Muscle of arm (tissue), 12 donors: Measurements from ENCODE around the gene CACYBP. TPM values are rescaled to one million over a fixed set of nuclear protein-coding genes. Genes with fewer than 3 reads are reported as not detected.
A peak's percentile ranks its signal among the peaks of the same experiment; 100 is the strongest.
"Not testable (repeated sequence)": the region's sequence is repeated elsewhere in the genome, so short reads cannot be mapped to it uniquely, and the experiment has no call there.

Source experiments
- DNase-seq: peaks from one replicate; pipeline ENCODE4 v3.0.0-alpha.2; 2013
- polyA plus RNA-seq, 12 donors: library from polyadenylated mRNA; unstranded; fragments of 120-200 nt; gene quantifications; one replicate each; pipeline ENCODE4 v1.2.1, GENCODE V29; 2013; ENCODE audit not compliant: insufficient read length in 12 of 12

The CACYBP gene
- polyA plus RNA-seq, 12 donors, result 98.3 to 162 (median 104) TPM; not detected in 1

- DNase-seq, result peak; percentile 100
Observed at GRCh38 chr1:174999216-174999935, 371 bp upstream of the CACYBP start.

GRCh38 chr1:175000697-175001187 lies 995 bp downstream of the CACYBP start:
- DNase-seq, result no peak

GRCh38 chr1:175002910-175003517 lies 3.3 kb downstream of the CACYBP start:
- DNase-seq, result no peak

GRCh38 chr1:175003521-175003920 lies 3.8 kb downstream of the CACYBP start:
- DNase-seq, result no peak

GRCh38 chr1:175005085-175005783 lies 5.5 kb downstream of the CACYBP start:
- no peak for DNase-seq

GRCh38 chr1:175009532-175009931 lies 9.8 kb downstream of the CACYBP start:
- DNase-seq, result no peak

GRCh38 chr1:175013445-175013844 lies 13.7 kb downstream of the CACYBP start:
- no peak for DNase-seq

GRCh38 chr1:175015243-175015642 lies 15.5 kb downstream of the CACYBP start:
- no peak for DNase-seq

- DNase-seq, result no peak
Observed at GRCh38 chr1:175019524-175019923, 19.8 kb downstream of the CACYBP start.

GRCh38 chr1:175023043-175023921 lies 23.5 kb downstream of the CACYBP start, which contains the start of gene MRPS14:
Gene MRPS14, minus strand, starts transcription at chr1:175023425. Its CDS starts 17 bp downstream, at chr1:175023408.
- DNase-seq, result peak; percentile 99

- not testable (repeated sequence) for DNase-seq
Observed at GRCh38 chr1:175023922-175024242, 24.1 kb downstream of the CACYBP start.

GRCh38 chr1:175024773-175025172 lies 25.0 kb downstream of the CACYBP start:
- no peak for DNase-seq

- DNase-seq, result no peak
Observed at GRCh38 chr1:175033953-175034352, 34.2 kb downstream of the CACYBP start.

GRCh38 chr1:175034775-175035174 lies 35.0 kb downstream of the CACYBP start:
- no peak for DNase-seq

- DNase-seq, result no peak
Observed at GRCh38 chr1:175035865-175036264, 36.1 kb downstream of the CACYBP start.

GRCh38 chr1:175036476-175036875 lies 36.7 kb downstream of the CACYBP start:
- no peak for DNase-seq

GRCh38 chr1:175037416-175037815 lies 37.7 kb downstream of the CACYBP start:
- no peak for DNase-seq

GRCh38 chr1:175040324-175040879 lies 40.7 kb downstream of the CACYBP start:
- DNase-seq, result no peak

GRCh38 chr1:175042650-175043049 lies 42.9 kb downstream of the CACYBP start:
- DNase-seq, result no peak

GRCh38 chr1:175043824-175044223 lies 44.1 kb downstream of the CACYBP start:
- DNase-seq, result no peak

- not testable (repeated sequence) for DNase-seq
Observed at GRCh38 chr1:175044591-175044990, 44.8 kb downstream of the CACYBP start.
